ENCODE results near the gene PPDPF.

Gene PPDPF

GRCh38 chr20:63522091-63522868 lies 1.7 kb downstream of the PPDPF start:
- no peak for DNase-seq

DNA sequence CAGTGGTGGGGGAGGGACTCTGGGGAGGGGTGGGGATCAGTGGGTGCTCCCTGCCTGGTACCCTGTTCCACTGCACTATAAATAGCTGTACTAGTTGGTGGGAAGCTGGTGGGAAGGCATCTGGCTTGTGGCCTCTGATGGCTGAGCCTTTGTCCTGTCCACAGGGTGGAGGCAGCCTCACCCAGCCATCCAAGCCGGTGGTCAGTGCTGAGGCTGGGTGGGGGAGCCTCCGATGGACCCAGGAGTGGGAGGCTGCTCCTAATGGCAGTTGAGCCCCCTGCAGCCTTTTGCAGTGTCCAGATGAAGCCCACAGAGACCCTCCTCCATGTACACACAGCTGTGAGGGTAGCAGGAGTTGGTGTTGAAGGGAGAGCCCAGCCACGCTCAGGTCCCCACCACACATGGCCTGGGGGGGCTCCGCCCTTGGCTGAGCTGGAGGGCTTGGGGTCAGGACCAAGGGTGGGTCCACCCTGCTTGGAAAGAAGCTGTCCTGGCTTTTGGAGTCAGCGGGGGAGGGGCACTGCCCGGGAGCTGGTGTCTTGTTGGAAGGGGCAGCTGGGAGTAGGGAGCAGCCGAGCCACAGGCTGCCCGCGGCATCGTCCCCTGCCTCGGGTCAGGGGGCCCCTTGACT lies 2.5 kb downstream of the PPDPF start:
- no peak for DNase-seq

DNA sequence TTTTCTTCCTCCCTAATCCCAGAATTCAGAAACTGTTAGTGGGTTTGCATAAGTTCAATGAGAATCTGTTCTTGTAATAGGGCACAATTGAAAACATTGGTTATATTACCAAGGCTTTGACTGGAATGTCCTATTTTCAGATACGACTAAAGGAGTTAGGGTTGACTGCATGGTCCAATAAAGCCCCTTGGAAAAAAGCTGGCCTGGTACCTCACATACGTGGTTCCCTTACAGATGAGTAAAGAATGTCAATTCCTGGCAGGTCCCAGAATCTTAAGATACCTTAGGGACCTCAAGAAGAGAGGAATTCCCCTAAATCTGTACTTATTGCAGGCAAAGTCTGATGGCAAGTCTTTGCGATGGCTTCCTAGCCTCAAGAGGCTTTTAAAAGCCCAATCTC lies 4.6 kb downstream of the PPDPF start:
- DNase-seq: no peak

- no peak for DNase-seq
These were observed 5.4 kb downstream of the PPDPF start for GRCh38 chr20:63525971-63526370.

- no peak for DNase-seq
These were observed 6.6 kb downstream of the PPDPF start for GRCh38 chr20:63527184-63527583.

- no peak for DNase-seq
These were observed 8.8 kb downstream of the PPDPF start for GRCh38 chr20:63529180-63529860.

DNA sequence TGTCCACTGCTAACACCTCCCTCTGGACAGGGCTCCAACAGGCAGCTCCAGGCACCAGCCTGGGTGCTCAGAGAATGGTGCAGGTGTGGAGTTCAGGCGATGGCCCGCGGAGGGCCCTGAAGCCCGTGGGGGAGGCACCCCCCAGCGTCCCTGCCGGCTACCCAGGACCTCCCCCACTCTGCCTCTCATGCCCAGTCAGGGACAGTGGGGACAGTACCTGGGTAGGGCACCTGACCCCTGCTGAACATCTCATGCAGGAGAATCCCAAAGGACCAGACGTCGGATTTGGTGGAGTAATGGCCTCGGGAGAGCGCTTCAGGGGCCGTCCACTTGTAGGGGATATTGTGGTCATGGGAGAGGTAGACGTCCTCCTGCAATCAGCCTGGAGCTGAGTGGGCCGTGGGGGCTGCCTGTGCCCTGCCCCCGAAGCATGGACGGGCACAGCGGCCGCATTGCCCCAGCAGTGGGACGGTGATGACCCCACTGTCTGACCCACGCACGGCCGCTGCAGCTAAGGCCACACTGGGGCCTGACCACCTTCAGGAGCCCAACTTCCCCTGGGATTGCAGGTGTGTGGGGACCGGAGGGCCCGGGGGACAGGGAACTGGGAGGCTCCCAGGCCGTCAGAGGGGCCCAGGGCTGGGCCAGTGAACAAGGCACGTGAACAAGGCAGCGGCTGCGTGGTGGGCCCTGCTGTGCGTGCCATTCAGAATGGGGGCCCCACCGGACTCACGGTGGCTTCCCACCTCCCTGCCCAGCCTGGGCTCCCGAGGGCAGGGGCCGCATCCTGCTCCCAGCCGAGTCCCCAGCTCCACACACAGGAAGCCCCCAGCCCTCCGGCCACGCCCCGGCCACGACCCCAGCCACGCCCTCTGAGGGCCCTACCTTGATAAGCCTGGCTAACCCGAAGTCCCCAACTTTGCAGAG lies 9.6 kb downstream of the PPDPF start:
- DNase-seq: no peak

DNA sequence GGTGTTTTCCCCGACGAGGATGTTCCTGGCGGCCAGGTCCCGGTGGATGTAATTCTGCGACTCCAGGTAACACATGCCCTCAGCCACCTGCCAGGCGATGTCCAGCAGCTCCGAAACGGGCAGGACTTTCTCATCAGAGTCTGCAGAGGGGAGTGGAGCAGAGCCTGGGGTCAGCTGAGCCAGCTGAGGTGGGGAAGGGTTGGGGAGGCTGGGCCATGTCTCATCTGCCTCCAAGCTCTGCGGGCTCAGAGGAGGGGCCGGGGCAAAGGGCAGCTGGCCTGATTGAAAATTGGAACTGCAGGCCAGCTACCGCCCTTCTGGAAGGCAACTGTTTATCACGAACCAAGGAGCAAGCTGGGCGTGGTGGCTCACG lies 10.2 kb downstream of the PPDPF start:
- no peak for DNase-seq

DNA sequence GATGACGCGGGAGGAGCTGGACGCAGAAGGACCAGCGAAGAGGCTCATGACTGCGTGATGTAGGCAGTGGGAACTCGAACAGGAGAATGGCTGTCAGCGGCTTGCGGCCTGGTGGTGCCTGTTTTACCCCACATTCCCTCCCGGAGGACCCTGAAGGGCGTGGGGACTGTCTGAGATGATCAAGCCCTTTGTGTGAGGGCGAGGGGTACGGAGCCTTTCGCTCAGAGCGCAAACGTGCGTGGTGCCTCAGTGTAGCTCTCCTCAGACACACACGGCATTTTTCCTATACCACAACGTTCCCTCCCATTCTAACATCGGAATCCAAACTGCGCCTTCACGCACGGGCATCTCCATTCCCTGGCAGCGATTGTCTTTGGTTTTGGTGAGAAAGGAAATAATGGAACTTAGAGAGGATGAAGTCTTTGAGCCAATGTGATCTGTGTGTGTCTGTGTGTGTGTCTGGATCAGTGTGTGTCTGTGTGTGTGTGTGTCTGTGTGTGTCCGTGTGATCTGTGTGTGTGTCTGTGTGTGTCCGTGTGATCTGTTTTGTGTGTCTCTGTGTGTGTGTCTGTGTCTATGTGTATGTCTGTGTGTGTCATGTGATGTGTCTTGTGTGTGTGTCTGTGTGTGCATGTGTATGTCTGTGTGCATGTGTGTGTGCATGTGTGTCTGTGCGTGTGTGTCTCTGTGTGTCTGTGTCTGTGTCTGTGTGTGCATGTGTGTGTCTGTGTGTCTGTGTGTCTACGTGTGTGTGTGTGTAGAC lies 11.3 kb downstream of the PPDPF start:
- DNase-seq: no peak

DNA sequence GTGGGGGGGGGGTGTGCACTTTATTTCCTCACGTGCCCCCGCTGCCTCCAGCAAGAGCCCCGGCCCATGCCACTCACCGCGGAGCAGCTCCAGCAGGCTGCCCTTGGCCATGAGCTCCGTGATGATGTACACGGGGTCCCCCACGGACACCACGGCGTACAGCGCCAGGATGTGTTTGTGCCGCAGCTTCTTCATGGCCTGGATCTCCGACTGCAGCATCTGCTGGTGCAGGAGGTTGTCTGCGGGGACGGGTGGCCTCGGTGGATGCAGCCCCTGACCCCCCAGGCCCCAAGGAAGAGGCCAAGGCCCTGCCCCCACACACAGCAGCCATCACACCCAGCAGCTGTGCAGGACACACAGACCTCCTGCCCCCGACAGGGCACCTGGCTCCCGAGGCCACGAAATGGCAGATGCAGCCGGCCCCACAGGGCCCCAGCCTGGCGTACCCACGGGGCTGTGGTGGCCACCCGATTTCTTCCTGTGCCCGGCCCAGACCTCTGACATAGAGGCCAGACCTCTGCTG lies 11.9 kb downstream of the PPDPF start:
- no peak for DNase-seq

GRCh38 chr20:63533388-63533787 lies 12.8 kb downstream of the PPDPF start:
- DNase-seq: no peak

GRCh38 chr20:63533871-63534393 lies 13.4 kb downstream of the PPDPF start:
- DNase-seq: no peak

GRCh38 chr20:63534427-63534830 lies 13.9 kb downstream of the PPDPF start:
- no peak for DNase-seq

GRCh38 chr20:63534831-63535651 lies 14.5 kb downstream of the PPDPF start:
- no peak for DNase-seq

DNA sequence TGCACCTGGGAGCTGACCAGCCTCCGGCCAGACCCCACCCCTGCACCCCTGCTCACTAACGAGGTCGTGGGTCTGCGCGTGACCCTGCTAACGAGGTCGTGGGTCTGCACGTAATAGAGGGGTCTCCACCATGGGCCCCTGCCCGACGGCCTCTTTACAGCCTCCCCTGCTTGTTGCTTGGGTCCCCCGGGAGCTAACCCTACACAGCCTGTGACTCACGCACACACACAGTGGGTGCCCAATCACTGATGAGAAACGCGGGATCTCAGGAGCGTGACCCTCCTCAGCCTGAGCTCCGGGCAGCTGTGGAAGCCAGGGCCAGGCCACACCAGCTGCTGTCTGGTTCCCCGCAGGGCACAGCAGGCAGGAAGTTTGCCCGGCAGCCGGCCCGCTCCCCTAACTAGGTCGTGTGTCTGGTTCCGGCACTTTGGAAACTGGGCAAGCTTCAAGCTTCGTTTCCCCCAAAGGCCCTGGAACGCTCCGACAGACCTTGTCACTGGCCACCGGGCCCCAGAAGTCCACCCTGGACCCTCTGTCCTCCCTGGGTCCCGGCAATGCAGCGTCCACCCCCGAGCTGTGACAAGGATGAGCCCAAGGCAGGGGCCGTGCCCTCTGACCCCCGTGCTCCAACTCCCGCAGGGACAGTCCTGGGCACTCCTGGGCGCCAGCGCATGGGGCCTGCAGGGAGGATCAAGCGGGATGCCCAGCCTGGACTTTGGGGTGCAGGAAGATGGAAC lies 15.8 kb downstream of the PPDPF start:
- no peak for DNase-seq

GRCh38 chr20:63536997-63537524 lies 16.5 kb downstream of the PPDPF start, which contains the start of gene PTK6:
Gene PTK6 (minus strand): TSS chr20:63537376. CDS start chr20:63537314, 62 bp downstream.
- DNase-seq: no peak

GRCh38 chr20:63537525-63538203 lies 17.1 kb downstream of the PPDPF start:
- peak; percentile 26 to 70 for DNase-seq

GRCh38 chr20:63538204-63539091 lies 17.9 kb downstream of the PPDPF start:
- DNase-seq: no peak
